GM12892 (cell line): ENCODE measurements around the gene PTPRU.

Experiments used
- POLR2A ChIP-seq: IDR thresholded peaks from 2 replicates; pipeline ENCODE4 v1.6.1; 2011; ENCODE audit warnings: low read depth, low read length, control low read depth
- POLR2AphosphoS5 ChIP-seq: IDR thresholded peaks from 2 replicates; pipeline ENCODE4 v1.6.1; 2011; ENCODE audit warnings: low read depth, low read length, control low read depth
- TAF1 ChIP-seq: IDR thresholded peaks from 2 replicates; pipeline ENCODE4 v1.6.1; 2011; ENCODE audit warnings: low read depth, mild to moderate bottlenecking, control low read depth, low read length, borderline replicate concordance

DNA sequence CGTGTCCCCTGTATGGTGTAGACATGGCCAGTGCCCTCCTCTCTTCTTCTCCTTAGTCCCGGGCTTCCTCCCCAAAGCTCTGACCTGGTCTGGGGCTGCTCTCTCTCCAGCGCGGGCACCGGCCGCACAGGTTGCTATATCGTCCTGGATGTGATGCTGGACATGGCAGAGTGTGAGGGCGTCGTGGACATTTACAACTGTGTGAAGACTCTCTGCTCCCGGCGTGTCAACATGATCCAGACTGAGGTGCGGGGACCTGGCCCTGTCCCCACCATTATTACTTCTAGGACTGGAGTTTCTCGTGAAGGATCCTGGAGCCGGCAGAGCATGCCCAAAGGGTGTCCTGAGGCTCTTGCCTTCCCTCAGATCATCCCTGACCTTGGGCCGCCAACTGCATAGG is 78.9 kb downstream of the PTPRU start:
- TF ChIP-seq POLR2A (no peak), TAF1 (no peak), POLR2AphosphoS5 (no peak)
